DMS53 treated with DMSO at 0.1 percent for 48 hours (cell line): ENCODE data around the gene ASPSCR1.

Source experiments
- DNase-seq: peaks from one replicate; lab custom pipeline; 2025; ENCODE audit not compliant: unreplicated experiment; lab: John Stamatoyannopoulos, UW

Gene ASPSCR1

DNA sequence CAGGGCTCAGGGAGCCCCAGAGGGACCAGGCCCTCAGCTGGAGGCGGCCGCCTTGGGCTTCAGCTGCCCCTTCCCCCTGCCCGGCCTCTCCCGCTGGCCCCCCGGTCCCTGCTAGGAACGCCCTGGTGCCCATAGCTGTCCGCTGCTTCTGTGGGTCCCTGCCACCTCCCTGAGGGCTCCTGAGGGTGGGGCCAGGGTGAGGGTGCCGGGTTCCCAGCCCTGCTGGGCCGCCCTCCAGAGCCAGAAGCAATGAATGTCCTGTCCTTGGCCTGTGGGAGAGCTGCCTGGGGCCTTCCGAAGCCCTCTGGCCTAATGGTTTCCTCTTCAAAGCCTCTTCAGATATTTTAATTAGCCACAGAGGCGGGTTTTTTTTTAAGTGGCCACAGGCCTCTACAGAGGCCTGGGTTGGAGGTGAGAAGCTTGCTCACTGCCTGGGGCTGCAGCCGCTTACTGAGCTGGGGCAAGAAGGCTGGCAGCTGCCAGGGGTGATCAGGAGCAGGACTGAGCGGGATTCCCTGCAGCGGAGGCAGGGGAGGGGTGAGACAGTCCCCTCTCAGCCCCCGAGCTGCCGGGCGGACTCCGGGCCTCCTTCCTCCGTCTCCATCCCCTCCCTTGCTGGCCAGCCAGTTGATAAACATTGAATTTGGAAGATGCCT, 35.3 kb downstream of the ASPSCR1 start:
- no peak for DNase-seq

DNA sequence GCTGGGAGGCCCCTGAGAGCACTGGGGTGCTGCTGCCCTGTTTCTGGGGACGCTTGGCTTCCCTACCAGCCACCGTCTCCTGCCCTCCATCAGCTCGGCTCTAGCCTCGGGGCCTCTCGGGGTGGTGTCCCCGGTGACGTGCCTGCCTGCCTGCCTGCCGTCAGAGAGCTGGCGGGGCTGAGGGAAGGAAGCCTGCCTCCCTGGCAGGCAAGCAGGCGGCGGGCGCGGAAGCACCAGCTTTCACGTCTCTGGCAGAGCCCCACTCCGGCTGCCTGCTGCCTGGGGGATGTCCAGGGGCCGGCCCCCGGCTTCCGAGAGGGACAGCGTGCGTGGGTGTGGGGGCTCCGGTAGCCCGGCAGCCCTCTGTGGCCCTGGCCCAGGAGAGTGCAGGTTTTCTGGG, 35.9 kb downstream of the ASPSCR1 start:
- DNase-seq = no peak

DNA sequence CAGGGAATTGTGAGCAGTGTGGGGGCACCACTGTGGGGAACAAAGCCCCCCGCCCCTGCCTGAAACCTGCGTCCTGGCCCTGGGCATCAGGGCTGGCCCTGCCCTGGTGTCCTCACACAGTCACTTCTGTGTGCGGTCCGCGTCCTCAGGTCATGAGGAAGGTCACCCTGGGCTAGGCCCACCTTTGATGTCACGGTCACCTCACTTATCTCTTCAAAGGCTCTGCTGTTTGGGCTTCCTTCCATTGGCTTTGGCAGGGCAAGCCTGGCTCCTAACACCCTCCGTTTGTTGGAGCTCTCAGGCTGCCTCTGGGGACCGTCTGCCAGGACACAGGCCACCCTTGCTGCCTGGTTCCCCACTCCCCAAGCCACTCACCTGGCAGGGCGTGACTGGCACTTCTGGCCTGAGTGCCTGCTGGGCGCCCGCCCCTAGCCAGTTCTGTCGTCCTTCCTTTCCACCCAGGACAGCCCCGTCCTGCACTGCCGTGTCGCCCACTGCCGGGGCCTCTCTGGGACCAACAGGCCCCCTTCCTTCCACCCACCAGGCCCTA, 36.4 kb downstream of the ASPSCR1 start:
- DNase-seq = no peak

DNA sequence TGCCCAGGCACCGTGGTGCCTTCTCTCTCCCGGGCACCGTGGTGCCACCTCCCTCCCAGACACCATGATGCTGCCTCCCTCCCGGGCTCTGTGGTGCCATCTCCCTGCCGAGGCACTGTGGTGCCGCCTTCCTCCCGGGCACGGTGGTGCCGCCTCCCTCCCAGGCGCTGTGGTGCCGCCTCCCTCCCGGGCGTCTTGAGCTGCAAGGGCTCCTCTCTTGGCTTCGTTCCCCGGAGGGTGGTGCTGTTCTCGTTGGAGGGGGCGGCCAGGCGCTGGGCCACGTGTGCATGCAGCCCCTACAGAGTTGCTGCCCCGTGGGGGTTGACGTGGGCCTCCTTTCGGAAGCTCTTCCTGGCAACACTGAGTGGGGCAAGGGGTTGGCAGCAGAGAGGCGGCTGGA, 37.0 kb downstream of the ASPSCR1 start:
- no peak for DNase-seq

DNA sequence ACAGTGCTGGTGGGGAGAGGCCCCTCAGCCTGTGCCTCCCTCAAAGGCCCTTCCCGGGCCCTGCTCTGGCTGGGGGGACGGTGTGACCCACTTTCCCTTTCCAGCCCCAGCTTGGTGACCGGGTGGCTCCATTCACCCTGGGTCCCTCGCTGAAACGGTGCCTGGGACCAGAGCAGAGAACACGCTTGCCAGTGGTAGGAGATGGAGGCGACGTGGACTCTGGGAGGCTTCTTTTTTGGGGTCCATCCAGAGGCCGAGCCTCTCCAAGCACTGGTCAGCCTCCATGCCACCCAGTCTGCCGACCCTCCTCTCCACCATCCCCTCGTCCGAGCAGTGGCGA, 37.5 kb downstream of the ASPSCR1 start:
- no peak for DNase-seq

DNA sequence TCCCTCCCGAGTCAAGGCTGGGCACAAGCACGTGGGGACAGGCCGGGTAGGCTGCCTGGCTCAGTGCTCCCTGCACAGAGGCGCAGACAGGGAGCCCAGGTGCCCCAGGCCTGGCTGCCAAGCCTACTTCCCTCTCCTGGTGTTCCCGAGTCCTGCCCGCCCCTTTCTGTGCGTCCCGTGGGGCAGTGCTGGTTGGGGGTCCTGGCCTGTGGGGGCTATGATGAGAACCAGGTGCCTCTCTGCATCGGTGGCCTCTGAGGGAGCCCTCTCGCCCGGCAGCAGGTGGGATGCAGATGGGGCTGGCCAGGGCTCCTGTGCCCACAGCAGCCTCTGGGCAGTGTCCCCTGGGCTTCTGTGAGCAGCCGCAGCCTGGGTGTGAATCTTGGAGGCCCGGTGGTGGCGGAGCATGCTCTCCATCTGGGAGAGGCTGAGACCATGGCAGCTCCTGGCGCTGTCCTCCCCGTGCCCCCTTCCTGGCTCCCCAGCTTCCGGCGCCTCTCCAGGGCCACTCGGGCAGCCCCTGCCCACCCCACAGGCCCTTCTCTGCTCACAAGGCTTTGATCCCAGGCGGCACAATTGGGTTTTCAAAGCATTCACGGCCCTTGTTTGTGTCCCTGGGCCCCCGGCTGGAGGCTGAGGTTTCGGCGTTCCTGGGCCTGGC, 38.0 kb downstream of the ASPSCR1 start:
- DNase-seq = no peak

DNA sequence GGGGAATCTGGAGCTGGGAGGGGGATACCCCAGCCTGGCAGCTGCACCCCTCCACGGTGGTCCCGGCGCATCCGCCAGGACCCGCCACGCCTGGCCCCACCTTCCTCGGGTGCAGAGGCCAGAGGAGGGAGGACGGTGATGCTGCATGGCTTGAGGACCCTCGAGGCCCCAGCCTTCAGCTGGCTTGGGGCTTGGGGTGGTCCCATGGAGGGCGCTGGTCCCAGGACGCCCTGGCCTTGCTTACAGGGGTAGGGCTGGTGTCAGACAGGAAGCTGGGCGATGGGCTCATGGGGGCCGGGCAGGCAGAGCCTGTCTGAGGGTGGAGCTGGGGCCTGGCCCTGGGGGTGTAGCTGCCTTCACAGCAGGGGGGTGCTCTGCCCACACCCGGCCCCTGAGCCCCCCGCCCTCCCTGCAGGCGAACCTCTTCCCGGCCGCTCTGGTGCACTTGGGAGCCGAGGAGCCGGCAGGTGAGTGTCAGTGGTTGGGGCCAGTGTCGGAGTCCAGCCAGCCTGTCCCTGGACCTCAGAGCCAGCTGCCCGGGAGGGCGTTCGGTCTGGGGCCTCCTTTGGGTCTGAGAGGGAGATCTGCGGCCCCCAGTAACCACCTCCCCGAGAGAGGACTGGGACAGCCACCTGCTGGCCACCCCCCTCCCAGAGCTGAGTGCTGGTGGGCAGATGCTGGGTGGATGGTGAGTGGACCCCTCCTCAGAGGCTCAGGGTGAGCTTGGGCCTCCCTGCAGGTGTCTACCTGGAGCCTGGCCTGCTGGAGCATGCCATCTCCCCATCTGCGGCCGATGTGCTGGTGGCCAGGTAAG, 38.8 kb downstream of the ASPSCR1 start:
- DNase-seq = no peak

DNA sequence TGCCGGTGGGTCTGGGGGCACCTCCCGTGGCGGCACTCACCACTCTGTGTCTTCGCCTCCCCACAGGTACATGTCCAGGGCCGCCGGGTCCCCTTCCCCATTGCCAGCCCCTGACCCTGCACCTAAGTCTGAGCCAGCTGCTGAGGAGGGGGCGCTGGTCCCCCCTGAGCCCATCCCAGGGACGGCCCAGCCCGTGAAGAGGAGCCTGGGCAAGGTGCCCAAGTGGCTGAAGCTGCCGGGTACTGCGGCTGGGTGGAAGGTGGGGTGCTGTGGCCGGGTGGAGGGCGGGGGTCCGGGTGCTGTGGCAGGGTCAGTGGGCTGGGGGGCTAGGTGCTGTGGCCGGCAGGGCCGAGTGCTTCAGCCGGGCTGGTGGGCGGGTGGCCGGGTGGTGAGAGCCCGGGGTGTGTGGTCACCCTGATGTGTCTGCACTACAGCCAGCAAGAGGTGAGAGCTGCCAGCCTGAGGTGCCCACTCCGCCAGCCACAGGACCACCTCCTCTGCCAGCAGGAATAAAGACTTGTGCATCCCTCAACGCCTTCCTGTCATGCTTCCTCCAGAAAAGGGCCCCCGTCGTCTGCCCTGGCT, 39.5 kb downstream of the ASPSCR1 start:
- DNase-seq = no peak

DNA sequence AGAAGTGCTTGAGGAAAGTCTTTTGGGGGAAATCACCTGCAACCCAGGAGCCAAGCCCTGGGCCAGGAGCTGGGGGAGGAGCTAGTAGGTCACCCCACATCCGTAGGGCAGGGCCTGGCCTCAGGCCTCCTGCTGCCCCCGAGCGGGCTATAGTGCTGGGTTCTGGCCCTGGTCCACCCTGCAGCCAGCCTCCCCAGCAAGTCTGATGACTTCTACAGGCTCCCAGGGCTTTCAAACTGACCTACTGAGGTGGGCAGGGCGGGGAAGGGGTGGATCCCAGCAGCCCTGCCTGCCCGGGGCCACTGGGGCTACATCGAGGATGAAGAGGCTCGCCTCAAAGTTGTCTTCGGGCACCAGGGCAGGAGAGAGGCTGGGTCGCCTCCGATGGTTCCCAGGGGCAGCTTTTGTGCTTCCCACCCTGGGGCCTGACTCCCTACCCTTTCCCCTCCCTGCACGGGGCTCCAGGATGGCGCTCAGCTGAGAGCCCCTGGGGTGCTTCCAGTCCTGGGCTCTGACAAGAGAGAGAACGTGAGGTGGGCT, 40.3 kb downstream of the ASPSCR1 start:
- no peak for DNase-seq

DNA sequence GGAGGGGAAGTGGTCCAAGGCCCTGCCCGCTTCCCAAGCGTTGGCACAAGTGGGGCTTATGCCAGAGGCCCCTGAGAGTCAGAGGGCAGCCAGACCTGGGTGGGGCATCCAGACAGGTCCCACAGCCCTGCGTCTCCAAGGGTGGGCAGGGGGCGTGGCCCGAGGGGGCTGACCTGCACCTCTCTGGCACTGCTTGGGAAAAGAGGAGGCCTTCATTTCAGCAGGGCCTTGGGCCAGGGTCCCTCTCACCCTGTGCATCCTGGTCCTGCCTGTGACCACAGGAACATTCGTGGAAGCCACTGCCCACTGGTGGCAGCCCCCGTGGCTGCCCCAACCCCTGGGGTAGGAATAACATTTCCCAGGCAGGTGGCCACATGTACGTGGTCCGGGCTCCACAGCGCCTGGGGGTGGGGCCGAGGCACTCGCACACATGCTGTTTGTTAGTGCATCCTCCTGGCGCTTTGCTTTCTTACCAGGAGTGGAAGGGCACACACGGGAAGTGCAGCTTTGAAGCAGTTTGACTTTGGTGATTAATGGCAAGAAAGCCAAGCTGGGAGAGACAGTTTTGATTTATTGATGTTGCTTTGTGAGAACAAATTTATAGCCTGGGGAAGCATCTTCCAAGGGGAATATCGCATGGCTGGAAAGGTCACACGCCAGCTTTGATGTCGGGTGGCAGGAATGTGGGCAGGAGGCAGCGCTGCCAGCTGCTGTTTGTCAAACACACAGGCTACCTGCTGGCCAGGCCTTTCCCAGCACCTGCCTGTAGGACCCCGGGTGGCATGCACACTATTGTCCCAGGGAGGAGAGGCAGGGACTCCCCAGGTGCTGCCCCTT, 40.9 kb downstream of the ASPSCR1 start:
- peak; percentile 42 for DNase-seq

DNA sequence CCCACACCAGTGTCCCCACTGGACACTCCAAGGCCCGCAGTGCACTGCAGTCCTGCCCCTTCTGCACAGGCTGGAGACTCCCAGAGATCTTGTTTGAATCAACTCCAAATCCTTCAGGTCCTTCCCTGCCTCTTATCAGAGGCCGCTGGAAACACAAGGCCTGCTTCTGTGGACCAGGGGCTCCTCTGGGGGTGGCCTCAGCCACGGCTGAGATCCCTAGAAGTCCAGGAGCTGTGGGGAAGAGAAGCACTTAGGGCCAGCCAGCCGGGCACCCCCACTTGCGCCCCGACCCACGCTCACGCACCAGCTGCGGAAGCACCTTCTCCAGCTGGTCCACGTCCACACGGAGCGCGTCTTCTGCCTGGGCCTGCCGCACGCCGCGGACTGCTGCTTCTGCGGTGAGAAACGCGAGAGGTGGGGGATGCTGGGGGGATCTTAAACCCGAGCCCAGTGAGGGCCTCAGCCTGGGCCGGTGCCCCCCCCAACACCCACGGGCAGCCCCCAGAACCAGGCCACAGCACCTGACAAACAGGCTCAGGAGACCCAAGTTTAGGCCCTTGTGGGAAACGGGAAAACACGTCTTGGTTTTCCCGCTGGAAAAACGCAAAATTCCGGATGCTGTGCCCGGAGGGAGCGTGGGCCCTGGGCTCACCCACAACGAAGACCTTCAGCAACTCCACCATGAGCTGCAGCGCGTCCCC, 41.7 kb downstream of the ASPSCR1 start:
- no peak for DNase-seq

DNA sequence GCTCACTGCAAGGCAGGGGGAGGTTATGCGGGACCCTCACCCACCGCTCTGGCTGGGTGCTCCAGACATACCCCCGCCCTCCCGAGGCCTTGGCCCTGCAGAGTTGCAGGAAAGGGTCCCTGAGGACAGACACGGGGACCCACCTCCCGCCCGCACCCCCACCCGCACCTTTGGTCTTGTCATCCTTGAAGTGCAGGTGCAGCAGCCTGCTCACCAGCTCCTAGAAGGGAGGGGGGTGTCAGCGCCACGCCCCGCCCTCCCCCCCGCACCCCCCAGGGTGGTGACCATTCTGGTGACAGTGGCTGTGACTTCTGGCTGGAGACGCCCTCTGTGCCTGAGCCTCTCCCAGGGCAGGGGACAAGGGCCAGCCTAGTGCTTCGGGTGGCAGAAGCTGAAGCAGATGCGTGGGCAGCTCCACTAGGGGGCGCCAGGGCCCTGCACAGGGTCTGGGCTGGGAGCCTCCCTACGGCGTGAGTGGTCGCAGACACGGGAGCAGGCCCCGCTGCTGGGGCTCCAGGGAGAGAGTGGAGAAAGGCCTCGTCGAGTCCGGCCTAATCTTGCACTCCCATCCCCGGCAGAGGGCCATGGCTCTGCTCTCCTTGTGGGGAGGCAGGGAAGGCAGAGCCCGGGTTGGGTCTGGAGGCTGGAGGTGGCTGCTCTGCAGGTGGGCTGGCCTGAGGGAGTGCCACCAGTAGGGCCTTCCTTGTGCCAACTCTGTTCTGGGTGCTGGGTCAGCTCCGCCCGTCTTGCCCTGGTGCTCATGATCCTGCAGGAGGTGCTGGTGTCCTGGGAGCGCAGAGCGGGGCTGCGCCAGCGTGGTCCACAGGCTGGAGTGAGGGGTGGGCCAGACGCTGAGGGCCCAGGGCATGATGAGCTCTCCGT, 42.5 kb downstream of the ASPSCR1 start:
- peak; percentile 39 for DNase-seq

DNA sequence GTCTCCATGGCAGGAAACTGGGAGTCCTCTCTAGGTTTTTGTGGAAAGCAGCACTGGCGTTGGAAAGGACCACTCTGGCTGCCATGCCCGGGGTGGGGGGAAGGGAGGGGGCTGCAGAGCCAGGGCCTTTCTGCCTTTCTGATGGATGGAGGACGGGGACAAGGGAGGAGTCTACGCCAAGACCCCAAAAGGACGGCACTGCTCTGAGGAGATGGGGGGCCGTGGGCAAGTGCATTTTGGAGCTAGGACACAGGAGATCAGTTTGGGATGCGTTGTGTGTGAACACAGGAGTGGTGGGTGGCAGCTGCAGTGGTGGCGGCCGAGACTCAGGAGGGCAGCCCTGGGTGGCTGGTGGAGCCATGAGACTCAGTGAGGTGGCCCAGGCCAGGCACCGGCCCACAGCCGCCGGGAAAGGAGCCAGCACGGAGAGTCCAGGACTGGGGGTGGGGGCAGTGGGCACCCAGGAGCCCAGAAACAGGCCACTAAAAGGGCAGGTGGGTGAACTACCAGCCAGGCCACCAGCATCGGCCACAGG, 43.2 kb downstream of the ASPSCR1 start:
- DNase-seq = no peak

DNA sequence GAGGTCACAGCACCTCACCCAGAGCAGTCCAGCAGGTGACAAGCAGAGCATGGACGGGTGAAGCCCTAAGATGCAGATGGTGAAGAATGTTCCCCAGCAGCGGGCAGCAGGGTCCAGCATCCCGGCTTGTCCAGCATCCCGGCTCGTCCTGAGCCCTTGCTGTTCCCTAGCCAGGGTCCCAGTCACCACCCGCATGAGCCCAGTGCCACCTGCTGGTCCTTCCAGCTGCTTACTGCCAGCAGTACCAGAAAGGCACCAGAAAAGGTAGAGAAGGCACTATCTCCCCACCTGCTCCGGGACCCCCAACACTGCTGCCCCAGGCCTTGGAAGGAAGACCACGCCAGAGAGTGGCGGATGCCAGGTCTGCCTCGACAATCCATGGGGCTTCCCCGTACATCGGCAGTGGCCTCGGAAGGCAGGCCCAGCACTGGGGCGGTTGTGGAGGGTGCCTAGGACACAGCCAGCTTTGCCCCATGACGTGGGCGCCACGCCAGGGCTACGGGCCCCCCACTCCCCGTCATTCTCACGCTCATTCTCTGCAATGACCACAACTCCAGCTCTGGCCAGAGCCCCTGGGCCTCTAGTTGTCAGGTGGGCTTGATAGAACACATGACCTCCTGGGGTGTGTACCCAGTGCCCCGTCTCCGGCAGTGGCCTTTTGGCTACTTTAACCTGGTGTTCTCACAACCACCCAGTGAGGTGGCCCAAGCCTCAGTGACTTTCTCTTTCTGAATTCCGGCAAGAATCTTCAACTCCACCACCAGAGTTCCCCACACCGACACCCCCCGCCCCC, 43.9 kb downstream of the ASPSCR1 start:
- peak; percentile 88 for DNase-seq

DNA sequence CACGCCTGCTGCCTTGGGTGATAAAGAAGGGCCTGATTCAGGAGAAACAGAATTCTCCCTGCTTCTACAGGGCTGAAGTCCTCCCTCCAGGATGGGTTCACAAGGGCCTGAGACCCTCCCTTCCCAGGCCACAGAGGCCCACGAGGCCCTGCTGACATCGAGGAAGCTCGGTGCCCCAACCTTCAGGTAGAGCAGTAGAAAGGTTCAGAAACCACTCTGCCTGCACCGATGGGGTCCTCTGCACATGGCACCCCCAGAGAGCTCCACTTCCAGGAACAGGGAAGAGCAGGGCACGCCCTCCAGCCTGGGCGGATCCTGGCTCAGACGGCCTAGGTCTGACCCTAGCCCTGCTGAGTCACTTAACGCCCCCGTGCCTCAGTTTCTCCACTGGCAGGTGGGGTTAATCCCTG, 44.5 kb downstream of the ASPSCR1 start:
- no peak for DNase-seq

DNA sequence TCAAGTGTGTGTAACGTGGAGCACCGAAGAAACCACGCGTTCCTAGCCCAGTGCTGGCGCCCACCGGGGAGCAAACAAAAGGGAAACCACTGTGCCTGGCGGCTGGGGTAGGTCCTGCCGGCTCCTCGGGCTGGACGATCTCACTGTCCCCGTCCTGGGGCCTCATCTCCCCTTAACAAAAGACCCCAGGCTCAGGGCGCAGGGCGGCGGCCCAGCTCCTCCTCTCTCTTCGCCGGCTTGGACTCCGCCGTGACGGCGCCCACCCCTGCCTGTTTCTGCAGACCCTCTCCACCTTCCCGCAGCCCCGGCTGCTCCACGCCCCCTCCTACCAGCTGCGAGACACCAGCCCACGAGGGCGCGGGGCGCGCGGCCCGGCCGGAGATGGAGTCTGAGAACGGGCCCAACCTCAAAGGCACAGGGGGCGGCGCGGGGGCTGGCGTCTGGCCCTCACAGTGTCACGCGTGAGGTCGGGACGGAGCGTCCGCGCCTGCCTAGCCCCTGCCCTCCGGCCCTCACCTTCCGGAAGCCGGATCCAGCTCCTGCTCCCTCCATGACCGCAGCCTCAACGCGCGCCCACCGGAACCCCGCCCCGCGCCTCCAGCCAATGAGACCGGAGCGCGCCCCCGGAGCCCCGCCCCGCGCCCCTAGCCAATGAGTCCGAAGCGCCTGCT, 45.0 kb downstream of the ASPSCR1 start, which contains the start of gene CENPX:
TSS of gene CENPX (minus strand) at position 569 of the 671 bp plus-strand sequence. CDS start at position 552, 17 bp downstream.
- DNase-seq = peak; percentile 34

DNA sequence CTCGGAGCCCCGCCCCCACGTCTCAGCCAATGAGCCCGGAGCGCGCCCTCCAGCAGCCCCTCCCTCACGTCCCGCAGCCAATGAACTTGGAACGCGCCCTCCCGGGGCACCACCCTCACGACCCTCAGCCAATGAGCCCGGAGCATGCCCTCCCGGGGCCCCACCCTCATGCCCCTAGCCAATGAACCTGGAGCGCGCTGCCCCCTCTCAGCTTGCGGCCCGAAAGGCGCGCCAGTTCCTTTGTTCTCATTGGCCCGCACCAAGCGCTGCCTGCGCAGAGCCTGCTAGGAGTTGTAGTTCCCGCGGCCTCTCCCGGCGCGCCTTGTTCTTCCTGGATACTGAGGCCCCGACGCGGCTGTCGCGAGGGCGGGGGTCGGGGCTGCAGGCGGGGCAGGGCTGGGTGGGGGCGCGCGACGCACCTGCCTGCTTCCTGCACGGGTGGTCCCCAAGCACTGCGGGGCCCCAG, 45.6 kb downstream of the ASPSCR1 start, which contains the start of gene LRRC45:
TSS of gene LRRC45 (plus strand) at position 325 of the 466 bp plus-strand sequence. CDS start 339 bp downstream, outside the sequence.
- DNase-seq = peak; percentile 99
